ENCODE measurements around the gene LRRC2.

- TF ChIP-seq CTCF (IDR thresholded peaks at IDR 0.05) (no peak), ZFX (IDR thresholded peaks at IDR 0.05; ENCODE audit: borderline replicate concordance) (no peak)
Observed at GRCh38 chr3:46503200-46503874, 62.8 kb downstream of the LRRC2 start.
